ENCODE data around the gene RNGTT. TPM values are rescaled to one million over a fixed set of nuclear protein-coding genes. Genes with fewer than 3 reads are reported as not detected.
"Not testable (repeated sequence)": the region's sequence is repeated elsewhere in the genome, so short reads cannot be mapped to it uniquely, and the experiment has no call there.

Gene RNGTT
- total RNA-seq, 3 donors from 2014 or later, result 21.0 to 23.4 (median 21.5) TPM

GRCh38 chr6:88748141-88748540 lies 215.3 kb downstream of the RNGTT start:
- no peaks in the 10 kb centered on the region for H3K27me3 Mint-ChIP-seq (ENCODE audit: low read depth)
- H3K4me1 Mint-ChIP-seq (ENCODE audit: low read depth), result no peaks in the 10 kb centered on the region
- H3K36me3 Mint-ChIP-seq (ENCODE audit: insufficient read depth), result peaks cover 18% of the 10 kb centered on the region
- H3K9me3 Mint-ChIP-seq, result no peaks in the 10 kb centered on the region
- H3K4me3 Mint-ChIP-seq, result no peak overlapping the region
- DNase-seq (no peak), ATAC-seq (no peak)

GRCh38 chr6:88741939-88742338 lies 221.5 kb downstream of the RNGTT start:
- H3K27me3 Mint-ChIP-seq (ENCODE audit: low read depth), result no peaks in the 10 kb centered on the region
- H3K36me3 Mint-ChIP-seq (ENCODE audit: insufficient read depth), result peaks cover 33% of the 10 kb centered on the region
- H3K4me3 Mint-ChIP-seq, result no peak overlapping the region
- no peak for ATAC-seq
- H3K4me1 Mint-ChIP-seq (ENCODE audit: low read depth), result peaks cover 2% of the 10 kb centered on the region
- DNase-seq, result no peak
- H3K9me3 Mint-ChIP-seq, result no peaks in the 10 kb centered on the region

GRCh38 chr6:88741071-88741470 lies 222.3 kb downstream of the RNGTT start:
- Mint-ChIP-seq H3K4me3 (no peak overlapping the region), H3K9me3 (no peaks in the 10 kb centered on the region), H3K27me3 (ENCODE audit: low read depth) (no peaks in the 10 kb centered on the region), H3K4me1 (ENCODE audit: low read depth) (peaks cover 2% of the 10 kb centered on the region), H3K36me3 (ENCODE audit: insufficient read depth) (peaks cover 38% of the 10 kb centered on the region)
- no peak for DNase-seq
- ATAC-seq, result no peak

- H3K27me3 Mint-ChIP-seq (ENCODE audit: low read depth), result no peaks in the 10 kb centered on the region
- H3K4me3 Mint-ChIP-seq, result no peak overlapping the region
- peaks cover 7% of the 10 kb centered on the region for H3K4me1 Mint-ChIP-seq (ENCODE audit: low read depth)
- no peak for DNase-seq
- no peak for ATAC-seq
- peaks cover 56% of the 10 kb centered on the region for H3K36me3 Mint-ChIP-seq (ENCODE audit: insufficient read depth)
- H3K9me3 Mint-ChIP-seq, result no peaks in the 10 kb centered on the region
Measured at GRCh38 chr6:88734544-88734943, 228.9 kb downstream of the RNGTT start.

GRCh38 chr6:88730611-88731011 lies 232.8 kb downstream of the RNGTT start:
- Mint-ChIP-seq H3K27me3 (ENCODE audit: low read depth) (no peaks in the 10 kb centered on the region), H3K36me3 (ENCODE audit: insufficient read depth) (peaks cover 44% of the 10 kb centered on the region), H3K4me3 (no peak overlapping the region), H3K9me3 (no peaks in the 10 kb centered on the region), H3K4me1 (ENCODE audit: low read depth) (peaks cover 12% of the 10 kb centered on the region)
- no peak for ATAC-seq
- no peak for DNase-seq

GRCh38 chr6:88728756-88729155 lies 234.7 kb downstream of the RNGTT start:
- H3K9me3 Mint-ChIP-seq, result no peaks in the 10 kb centered on the region
- peaks cover 40% of the 10 kb centered on the region for H3K36me3 Mint-ChIP-seq (ENCODE audit: insufficient read depth)
- peaks cover 20% of the 10 kb centered on the region for H3K4me1 Mint-ChIP-seq (ENCODE audit: low read depth)
- no peak overlapping the region for H3K4me3 Mint-ChIP-seq
- no peaks in the 10 kb centered on the region for H3K27me3 Mint-ChIP-seq (ENCODE audit: low read depth)
- ATAC-seq (no peak), DNase-seq (no peak)

- Mint-ChIP-seq H3K36me3 (ENCODE audit: insufficient read depth) (peaks cover 35% of the 10 kb centered on the region), H3K4me1 (ENCODE audit: low read depth) (peaks cover 14% of the 10 kb centered on the region)
- not testable (repeated sequence) for DNase-seq; H3K9me3 Mint-ChIP-seq; H3K4me3 Mint-ChIP-seq; H3K27me3 Mint-ChIP-seq (ENCODE audit: low read depth); ATAC-seq
Measured at GRCh38 chr6:88726409-88726808, 237.0 kb downstream of the RNGTT start.

- Mint-ChIP-seq H3K36me3 (ENCODE audit: insufficient read depth) (peaks cover 28% of the 10 kb centered on the region), H3K4me1 (ENCODE audit: low read depth) (peaks cover 14% of the 10 kb centered on the region), H3K4me3 (peak overlapping the region; percentile 12), H3K9me3 (no peaks in the 10 kb centered on the region), H3K27me3 (ENCODE audit: low read depth) (no peaks in the 10 kb centered on the region)
- ATAC-seq (no peak), DNase-seq (no peak)
Measured at GRCh38 chr6:88725111-88725975, 238.1 kb downstream of the RNGTT start.

- peaks cover 16% of the 10 kb centered on the region for H3K36me3 Mint-ChIP-seq (ENCODE audit: insufficient read depth)
- H3K27me3 Mint-ChIP-seq (ENCODE audit: low read depth), result no peaks in the 10 kb centered on the region
- H3K4me1 Mint-ChIP-seq (ENCODE audit: low read depth), result peaks cover 14% of the 10 kb centered on the region
- ATAC-seq (no peak), DNase-seq (no peak)
- no peaks in the 10 kb centered on the region for H3K9me3 Mint-ChIP-seq
- no peak overlapping the region for H3K4me3 Mint-ChIP-seq
Measured at GRCh38 chr6:88722686-88723085, 240.7 kb downstream of the RNGTT start.

GRCh38 chr6:88716399-88716798 lies 247.0 kb downstream of the RNGTT start:
- H3K36me3 Mint-ChIP-seq (ENCODE audit: insufficient read depth), result peaks cover 16% of the 10 kb centered on the region
- not testable (repeated sequence) for H3K4me1 Mint-ChIP-seq (ENCODE audit: low read depth); DNase-seq; ATAC-seq; H3K9me3 Mint-ChIP-seq; H3K4me3 Mint-ChIP-seq; H3K27me3 Mint-ChIP-seq (ENCODE audit: low read depth)

GRCh38 chr6:88712243-88712936 lies 251.0 kb downstream of the RNGTT start:
- Mint-ChIP-seq H3K36me3 (ENCODE audit: insufficient read depth) (peaks cover 10% of the 10 kb centered on the region), H3K4me3 (no peak overlapping the region), H3K4me1 (ENCODE audit: low read depth) (no peaks in the 10 kb centered on the region), H3K27me3 (ENCODE audit: low read depth) (no peaks in the 10 kb centered on the region), H3K9me3 (peaks cover 4% of the 10 kb centered on the region)
- DNase-seq (no peak), ATAC-seq (no peak)

- DNase-seq (no peak), ATAC-seq (no peak)
- H3K27me3 Mint-ChIP-seq (ENCODE audit: low read depth), result no peaks in the 10 kb centered on the region
- peaks cover 6% of the 10 kb centered on the region for H3K36me3 Mint-ChIP-seq (ENCODE audit: insufficient read depth)
- H3K9me3 Mint-ChIP-seq, result no peaks in the 10 kb centered on the region
- H3K4me1 Mint-ChIP-seq (ENCODE audit: low read depth), result peaks cover 5% of the 10 kb centered on the region
- H3K4me3 Mint-ChIP-seq, result no peak overlapping the region
Measured at GRCh38 chr6:88709819-88710246, 253.6 kb downstream of the RNGTT start.

GRCh38 chr6:88708197-88708744 lies 255.1 kb downstream of the RNGTT start:
- Mint-ChIP-seq H3K4me1 (ENCODE audit: low read depth) (peaks cover 6% of the 10 kb centered on the region), H3K27me3 (ENCODE audit: low read depth) (no peaks in the 10 kb centered on the region), H3K4me3 (no peak overlapping the region), H3K9me3 (no peaks in the 10 kb centered on the region), H3K36me3 (ENCODE audit: insufficient read depth) (peaks cover under 1% of the 10 kb centered on the region)
- ATAC-seq, result no peak
- DNase-seq, result no peak

GRCh38 chr6:88705601-88706000 lies 257.8 kb downstream of the RNGTT start:
- no peak for DNase-seq
- H3K4me3 Mint-ChIP-seq, result no peak overlapping the region
- no peak for ATAC-seq
- H3K4me1 Mint-ChIP-seq (ENCODE audit: low read depth), result peaks cover 6% of the 10 kb centered on the region
- H3K27me3 Mint-ChIP-seq (ENCODE audit: low read depth), result no peaks in the 10 kb centered on the region
- H3K9me3 Mint-ChIP-seq, result no peaks in the 10 kb centered on the region
- H3K36me3 Mint-ChIP-seq (ENCODE audit: insufficient read depth), result peaks cover 9% of the 10 kb centered on the region
